Measurements from ENCODE around the gene FOXRED2.

- TF ChIP-seq CTCF (IDR thresholded peaks at IDR 0.05; ENCODE audit: insufficient read depth, low read length, poor library complexity, severe bottlenecking) (no peak), EZH2phosphoT487 (conservative IDR thresholded peaks at IDR 0.05; ENCODE audit: low read length) (no peak)
Observed at GRCh38 chr22:36505998-36506635, 723 bp downstream of the FOXRED2 start.

All from SU-DHL-6 (cell line).